HG02678 (cell line): ENCODE results near the gene DHRS4L2.
"Not testable (repeated sequence)": the region's sequence is repeated elsewhere in the genome, so short reads cannot be mapped to it uniquely, and the experiment has no call there.

ENCODE experiments used
- ATAC-seq: cut with Tn5 transposase; IDR thresholded peaks from one replicate; pipeline ENCODE4 v1.9.1; 2021; ENCODE audit warnings: mild to moderate bottlenecking, moderate library complexity; ENCODE audit not compliant: unreplicated experiment

Gene DHRS4L2

GRCh38 chr14:24013654-24014514 lies 25.2 kb downstream of the DHRS4L2 start:
- ATAC-seq = peak; percentile 62

DNA sequence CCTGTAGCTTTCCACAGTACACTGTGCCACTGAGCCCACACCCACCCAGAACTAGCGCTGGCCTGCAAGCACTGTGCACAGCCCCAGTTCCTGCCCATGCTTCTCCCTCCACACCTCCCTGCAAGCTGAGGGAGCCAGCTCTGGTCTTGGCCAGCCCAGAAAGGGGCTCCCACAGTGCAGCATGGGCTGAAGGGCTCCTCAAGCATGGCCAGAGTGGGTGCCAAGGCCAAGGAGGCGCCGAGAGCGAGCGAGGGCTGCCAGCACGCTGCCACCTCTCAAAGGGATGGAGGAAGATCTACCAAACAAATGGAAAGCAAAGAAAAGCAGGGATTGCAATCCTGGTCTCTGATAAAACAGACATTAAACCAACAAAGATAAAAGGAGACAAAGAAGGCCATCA lies 27.0 kb downstream of the DHRS4L2 start:
- not testable (repeated sequence) for ATAC-seq

DNA sequence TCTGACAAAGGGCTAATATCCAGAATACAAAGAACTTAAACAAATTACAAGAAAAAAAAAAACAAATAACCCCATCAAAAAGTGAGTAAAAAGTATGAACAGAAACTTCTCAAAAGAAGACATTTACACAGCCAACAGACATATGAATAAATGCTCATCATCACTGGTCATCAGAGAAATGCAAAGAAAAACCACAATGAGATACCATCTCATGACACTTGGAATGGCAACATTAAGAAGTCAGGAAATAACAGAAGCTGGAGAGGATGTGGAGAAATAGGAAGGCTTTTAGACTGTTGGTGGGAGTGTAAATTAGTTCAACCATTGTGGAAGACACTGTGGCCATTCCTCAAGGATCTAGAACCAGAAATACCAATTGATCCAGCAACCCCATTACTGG lies 30.2 kb downstream of the DHRS4L2 start:
- not testable (repeated sequence) for ATAC-seq

DNA sequence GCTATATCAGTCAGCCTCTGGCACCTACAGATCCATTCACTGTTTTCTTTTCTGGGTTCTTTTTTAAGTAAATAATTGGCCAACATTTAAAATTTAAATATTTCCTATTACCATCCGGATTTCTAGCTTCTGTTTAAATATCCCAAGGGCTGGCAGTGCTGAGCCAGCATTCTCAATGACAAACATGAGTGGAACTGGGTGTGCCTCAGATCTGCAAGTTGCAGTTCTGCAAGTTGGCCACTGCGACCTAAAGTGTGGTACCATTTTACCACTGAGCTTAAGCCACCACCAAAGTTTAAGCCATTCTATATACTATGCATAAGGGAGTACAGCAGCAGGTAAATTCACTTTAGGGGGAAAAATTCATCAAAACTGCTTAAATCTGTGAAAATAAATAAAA lies 31.2 kb downstream of the DHRS4L2 start:
- not testable (repeated sequence) for ATAC-seq

DNA sequence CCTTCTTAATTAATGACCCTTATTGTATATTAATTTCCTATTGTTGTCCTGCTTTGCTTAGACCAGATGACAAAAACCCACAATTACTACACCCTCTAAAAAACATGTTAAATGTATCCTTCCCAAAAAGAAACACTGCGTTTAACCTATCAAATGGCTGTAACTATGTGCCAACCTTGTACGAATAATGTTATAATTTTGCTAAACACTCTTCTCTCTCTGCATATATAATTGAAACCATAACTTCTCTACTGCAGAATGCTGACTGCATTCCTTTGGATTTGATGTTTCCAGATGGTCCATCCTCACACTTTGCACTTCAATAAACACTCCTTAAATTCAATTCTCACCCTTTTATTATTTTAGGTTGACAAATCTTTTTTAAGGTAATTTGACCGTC lies 31.8 kb downstream of the DHRS4L2 start:
- ATAC-seq = not testable (repeated sequence)

DNA sequence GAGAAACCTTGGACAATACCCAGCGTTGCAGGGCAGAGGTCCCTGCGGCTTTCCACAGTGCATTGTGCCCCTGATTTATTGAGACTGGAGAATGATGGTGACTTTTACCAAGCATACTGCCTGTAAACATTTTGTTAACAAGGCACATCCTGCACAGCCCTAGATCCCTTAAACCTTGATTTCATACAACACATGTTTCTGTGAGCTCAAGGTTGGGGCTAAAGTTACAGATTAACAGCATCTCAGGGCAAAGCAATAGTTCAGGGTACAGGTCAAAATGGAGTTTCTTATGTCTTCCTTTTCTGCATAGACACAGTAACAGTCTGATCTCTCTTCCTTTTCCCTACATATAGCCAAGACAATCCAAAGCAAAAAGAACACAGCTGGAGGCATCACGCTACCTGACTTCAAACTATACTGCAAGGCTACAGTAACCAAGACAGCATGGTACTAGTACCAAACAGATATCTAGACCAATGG lies 36.2 kb downstream of the DHRS4L2 start:
- ATAC-seq = not testable (repeated sequence)

DNA sequence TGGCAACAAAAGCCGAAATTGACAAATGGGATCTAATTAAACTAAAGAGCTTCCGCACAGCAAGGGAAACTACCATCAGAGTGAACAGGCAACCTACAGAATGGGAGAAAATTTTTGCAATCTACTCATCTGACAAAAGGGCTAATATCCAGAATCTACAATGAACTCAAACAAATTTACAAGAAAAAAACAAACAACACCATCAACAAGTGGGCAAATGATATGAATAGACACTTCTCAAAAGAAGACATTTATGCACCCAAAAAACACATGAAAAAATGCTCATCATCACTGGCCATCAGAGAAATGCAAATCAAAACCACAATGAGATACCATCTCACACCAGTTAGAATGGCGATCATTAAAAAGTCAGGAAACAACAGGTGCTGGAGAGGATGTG lies 41.0 kb downstream of the DHRS4L2 start:
- ATAC-seq = not testable (repeated sequence)

DNA sequence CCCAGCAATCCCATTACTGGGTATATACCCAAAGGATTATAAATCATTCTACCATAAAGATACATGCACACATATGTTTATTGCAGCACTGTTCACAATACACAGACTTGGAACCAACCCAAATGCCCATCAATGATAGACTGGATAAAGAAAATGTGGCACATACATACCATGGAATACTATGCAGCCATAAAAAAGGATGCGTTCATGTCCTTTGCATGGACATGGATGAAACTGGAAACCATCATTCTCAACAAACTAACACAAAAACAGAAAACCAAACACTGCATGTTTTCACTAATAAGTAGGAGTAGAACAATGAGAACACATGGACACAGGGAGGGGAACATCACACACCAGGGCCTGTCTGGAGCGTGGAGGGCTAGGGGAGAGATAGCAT lies 42.6 kb downstream of the DHRS4L2 start:
- not testable (repeated sequence) for ATAC-seq

- no peak for ATAC-seq
Observed at GRCh38 chr14:24032727-24033418, 44.1 kb downstream of the DHRS4L2 start.

DNA sequence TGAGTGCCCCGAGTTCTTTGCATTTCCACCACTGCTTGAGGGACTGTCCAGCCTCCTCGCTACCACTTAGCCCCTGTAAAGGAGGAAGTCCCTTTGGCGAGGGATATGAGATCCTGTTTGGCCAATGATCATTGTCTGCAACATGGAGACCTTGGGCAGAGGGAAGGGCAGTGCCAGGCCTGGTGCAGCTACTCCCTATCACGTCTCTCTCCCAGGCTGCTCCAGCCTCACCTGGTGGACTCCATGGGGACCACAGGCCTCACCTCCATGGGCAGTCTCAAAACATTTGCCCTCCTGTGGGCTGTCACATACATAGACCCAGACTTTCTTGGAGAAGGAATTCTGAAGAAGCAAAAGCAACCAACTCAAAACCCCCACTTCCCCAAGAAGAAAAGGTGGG lies 47.0 kb downstream of the DHRS4L2 start:
- ATAC-seq = not testable (repeated sequence)

DNA sequence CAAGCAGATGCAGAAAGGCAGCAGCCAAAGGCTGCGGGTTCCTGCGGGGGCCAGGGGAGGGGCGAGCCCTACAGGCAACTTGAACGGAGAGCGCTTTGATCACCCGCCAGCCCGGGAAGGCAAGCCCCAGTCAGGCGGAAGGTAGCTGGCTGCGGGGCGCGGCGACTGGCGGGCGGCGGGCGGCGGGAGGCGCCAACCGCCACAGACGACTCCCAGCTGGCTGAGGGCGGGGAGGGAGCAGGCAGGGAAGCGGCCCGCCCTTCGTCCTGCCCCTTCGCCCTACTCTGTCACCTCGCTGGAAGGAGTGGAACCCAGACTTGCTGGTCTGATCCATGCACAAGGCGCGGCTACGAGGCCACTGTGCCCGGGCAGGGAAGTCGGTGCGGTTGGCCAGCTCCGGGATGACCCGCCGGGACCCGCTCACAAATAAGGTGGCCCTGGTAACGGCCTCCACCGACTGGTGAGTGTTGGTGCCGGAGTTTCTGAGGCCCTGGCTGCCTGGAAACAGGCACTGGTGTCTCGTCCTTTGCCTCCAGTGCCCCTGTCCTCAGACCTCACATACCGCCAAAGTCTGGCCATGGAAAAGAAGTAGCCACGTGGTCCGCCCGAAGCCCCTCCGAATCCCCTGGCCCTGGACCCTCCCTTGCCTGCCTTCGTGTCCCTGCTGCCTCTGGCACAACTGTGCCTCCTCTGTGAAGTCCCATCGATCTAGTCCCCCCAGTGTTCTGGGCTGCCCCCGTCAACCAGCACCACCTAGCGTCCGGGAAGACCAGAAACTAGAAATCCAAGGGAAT lies 47.6 kb downstream of the DHRS4L2 start:
- ATAC-seq = peak; percentile 73

- ATAC-seq = not testable (repeated sequence)
Observed at GRCh38 chr14:24036963-24037657, 48.4 kb downstream of the DHRS4L2 start.

- ATAC-seq = no peak
Observed at GRCh38 chr14:24037658-24038037, 48.9 kb downstream of the DHRS4L2 start.

- no peak for ATAC-seq
Observed at GRCh38 chr14:24038686-24039085, 50.0 kb downstream of the DHRS4L2 start.

GRCh38 chr14:24040692-24041091 lies 52.0 kb downstream of the DHRS4L2 start:
- no peak for ATAC-seq

DNA sequence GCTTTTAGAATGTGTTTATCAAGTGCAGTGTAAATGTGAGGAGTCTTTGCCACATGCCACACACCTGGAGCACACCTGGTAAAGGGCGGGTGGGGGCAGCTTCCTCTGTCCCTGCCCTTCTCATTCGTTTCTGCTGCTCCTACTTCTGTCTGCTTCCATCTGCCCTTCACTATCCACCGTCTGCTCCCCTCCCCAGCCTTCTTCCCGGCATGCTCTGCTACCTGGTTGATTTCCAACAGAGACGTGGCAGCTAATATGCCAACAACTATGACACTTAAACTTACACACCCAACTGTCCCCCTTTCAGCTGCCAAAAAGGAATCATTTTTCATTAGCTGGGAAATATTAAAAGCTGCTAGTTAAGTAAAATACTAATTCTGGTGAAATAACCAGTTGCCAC lies 54.0 kb downstream of the DHRS4L2 start:
- ATAC-seq = no peak

DNA sequence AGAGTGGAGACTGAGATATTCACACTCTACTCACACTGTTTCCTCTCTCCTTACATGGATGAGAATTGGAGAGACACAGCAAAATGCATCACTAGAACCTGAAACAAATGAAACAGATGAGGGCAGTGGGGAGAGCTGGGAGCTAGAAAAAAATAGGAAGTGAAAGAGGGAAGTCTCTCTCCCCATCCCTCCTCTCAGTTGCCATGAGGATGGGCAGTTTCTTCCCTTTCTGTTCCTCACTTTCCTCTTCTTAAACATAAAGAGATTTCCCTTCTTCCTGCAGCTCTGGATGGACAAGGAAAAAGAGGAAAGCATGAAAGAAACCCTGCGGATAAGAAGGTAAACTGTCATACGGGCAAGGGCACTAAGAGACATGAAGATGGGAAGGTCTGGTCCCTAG lies 60.3 kb downstream of the DHRS4L2 start:
- ATAC-seq = not testable (repeated sequence)

DNA sequence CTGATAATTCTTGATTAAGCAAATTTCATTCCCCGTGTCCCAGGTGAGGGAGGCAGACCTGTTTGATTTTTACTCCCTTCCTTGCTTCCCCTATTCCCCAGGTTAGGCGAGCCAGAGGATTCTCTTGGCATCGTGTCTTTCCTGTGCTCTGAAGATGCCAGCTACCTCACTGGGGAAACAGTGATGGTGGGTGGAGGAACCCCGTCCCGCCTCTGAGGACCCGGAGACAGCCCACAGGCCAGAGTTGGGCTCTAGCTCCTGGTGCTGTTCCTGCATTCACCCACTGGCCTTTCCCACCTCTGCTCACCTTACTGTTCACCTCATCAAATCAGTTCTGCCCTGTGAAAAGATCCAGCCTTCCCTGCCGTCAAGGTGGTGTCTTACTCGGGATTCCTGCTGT lies 62.0 kb downstream of the DHRS4L2 start:
- not testable (repeated sequence) for ATAC-seq

DNA sequence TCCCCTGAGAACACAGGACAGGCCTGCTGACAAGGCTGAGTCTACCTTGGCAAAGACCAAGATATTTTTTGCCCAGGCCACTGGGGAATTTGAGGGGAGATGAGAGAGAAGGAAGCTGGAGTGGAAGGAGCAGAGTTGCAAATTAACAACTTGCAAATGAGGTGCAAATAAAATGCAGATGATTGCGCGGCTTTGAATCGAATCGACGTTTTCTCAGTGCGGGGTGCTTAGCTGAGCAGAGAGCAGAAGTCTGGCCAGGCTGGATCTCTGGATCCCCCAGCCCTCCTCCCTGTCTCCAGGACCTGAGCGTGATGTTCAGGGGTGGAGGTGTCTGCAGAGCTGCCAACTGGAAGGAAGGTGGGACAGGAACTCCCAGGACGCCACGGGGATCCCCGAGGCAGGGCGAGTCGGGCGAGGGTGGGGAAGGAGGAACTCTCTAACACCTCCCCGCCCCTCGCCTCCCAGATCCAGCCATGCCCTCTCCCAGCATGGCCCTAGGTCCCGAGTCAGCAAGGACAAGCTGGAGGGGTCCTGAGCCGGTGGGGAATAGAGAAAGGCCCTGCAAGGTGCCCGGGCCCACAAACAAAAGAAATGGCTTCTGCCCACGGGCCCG lies 62.6 kb downstream of the DHRS4L2 start:
- no peak for ATAC-seq
